Ascending aorta (tissue), 2 donors: ENCODE data around the gene CCDC97. TPM values are rescaled to one million over a fixed set of nuclear protein-coding genes. Genes with fewer than 3 reads are reported as not detected.

Experiments
- DNase-seq, 2 donors: peaks; one replicate each; pipeline ENCODE4 v3.0.0-alpha.2; 2019; ENCODE audit warnings: low spot score in 2 of 2
- H3K27ac ChIP-seq, 2 donors: fragments of 200-600 bp; sonication (generic); one replicate each; pipeline ENCODE4 v1.5.1; 2016 to 2017; ENCODE audit warnings: mild to moderate bottlenecking in 1 of 2
- H3K27me3 ChIP-seq: fragments of 200-600 bp; sonication (generic); one replicate; pipeline ENCODE4 v1.5.1; 2017
- H3K36me3 ChIP-seq, 2 donors: fragments of 200-600 bp; sonication (generic); one replicate each; pipeline ENCODE4 v1.5.1; 2016
- H3K4me1 ChIP-seq, 2 donors: fragments of 200-600 bp; sonication (generic); one replicate each; pipeline ENCODE4 v1.5.1; 2016 to 2017; ENCODE audit warnings: mild to moderate bottlenecking in 1 of 2
- H3K4me3 ChIP-seq, 2 donors: fragments of 200-600 bp; sonication (generic); one replicate each; pipeline ENCODE4 v1.5.1; 2016 to 2017; ENCODE audit warnings: mild to moderate bottlenecking in 1 of 2
- H3K9me3 ChIP-seq, 2 donors: fragments of 200-600 bp; sonication (generic); one replicate each; pipeline ENCODE4 v1.5.1; 2016
- CTCF ChIP-seq, 3 experiments: fragments of 200-600 bp in 2 of 3; fragments of 450-650 bp in 1 of 3; sonication (generic) in 2 of 3; IDR thresholded peaks; one replicate each; pipeline ENCODE4 v1.5.1; 2016 to 2019; ENCODE audit warnings: antibody characterized with exemption in 3 of 3, mild to moderate bottlenecking in 1 of 3, moderate library complexity in 1 of 3
- intact Hi-C: fragments of 100-400 bp; cut with DNase I; formaldehyde crosslinking; loops from one replicate; pipeline ENCODE4 v1.15.1; 2023
- total RNA-seq: library from RNA; depleted of rRNA; stranded (reverse); fragments of >200 nt; gene quantifications from one replicate; pipeline ENCODE4 v1.1.0, GENCODE V29; 2016

Gene CCDC97
- total RNA-seq, 1 donor from 2014 or later = 18.4 TPM

- peak overlapping the region; percentile 29 to 62 for H3K4me3 ChIP-seq
- DNase-seq = no peak
- peaks cover 15 to 28% of the 10 kb centered on the region in 2 donors for H3K36me3 ChIP-seq
- no peaks in the 10 kb centered on the region for H3K27me3 ChIP-seq
- intact Hi-C loops = loop anchor here (1.0 kb wide), 1 partner anchor 28 kb away; the partner anchor contains the start of gene TGFB1
- H3K9me3 ChIP-seq = no peaks in the 10 kb centered on the region
- H3K27ac ChIP-seq = peak overlapping the region; percentile 85 to 97
- no peak for TF ChIP-seq CTCF (IDR thresholded peaks at IDR 0.05)
- H3K4me1 ChIP-seq = peaks cover 37 to 64% of the 10 kb centered on the region in 2 donors
Observed at GRCh38 chr19:41325640-41325946, 15.6 kb downstream of the CCDC97 start.

GRCh38 chr19:41325947-41326706 lies 16.2 kb downstream of the CCDC97 start:
- intact Hi-C loops = loop anchor here (1.0 kb wide), 1 partner anchor 27 kb away; the partner anchor contains the start of gene TGFB1

GRCh38 chr19:41327076-41327575 lies 17.2 kb downstream of the CCDC97 start:
- Histone ChIP-seq H3K9me3 (no peaks in the 10 kb centered on the region), H3K27me3 (no peaks in the 10 kb centered on the region), H3K27ac (peak overlapping the region; percentile 85 to 97), H3K36me3 (peaks cover 22 to 37% of the 10 kb centered on the region in 2 donors), H3K4me1 (peaks cover 33 to 57% of the 10 kb centered on the region in 2 donors), H3K4me3 (peak overlapping the region in 1 of 2 donors; percentile 34)
- TF ChIP-seq CTCF (IDR thresholded peaks at IDR 0.05) = no peak
- intact Hi-C loops = no loop called here
- DNase-seq = no peak

More at GRCh38 chr19:41325947-41326706, 16.2 kb downstream of the CCDC97 start:
- H3K27ac ChIP-seq = peak overlapping the region; percentile 85 to 97
- H3K4me1 ChIP-seq = peaks cover 37 to 64% of the 10 kb centered on the region in 2 donors
- peaks cover 15 to 28% of the 10 kb centered on the region in 2 donors for H3K36me3 ChIP-seq
- H3K4me3 ChIP-seq = peak overlapping the region; percentile 29 to 62
- DNase-seq = no peak
- no peaks in the 10 kb centered on the region for H3K27me3 ChIP-seq
- TF ChIP-seq CTCF (IDR thresholded peaks at IDR 0.05) = no peak
- H3K9me3 ChIP-seq = no peaks in the 10 kb centered on the region

- Histone ChIP-seq H3K4me1 (peaks cover 31 to 51% of the 10 kb centered on the region in 2 donors), H3K4me3 (peak overlapping the region in 1 of 2 donors; percentile 34), H3K36me3 (peaks cover 23 to 37% of the 10 kb centered on the region in 2 donors), H3K27ac (peak overlapping the region; percentile 85 to 97), H3K9me3 (no peaks in the 10 kb centered on the region), H3K27me3 (no peaks in the 10 kb centered on the region)
- TF ChIP-seq CTCF (IDR thresholded peaks at IDR 0.05) = no peak
- intact Hi-C loops = no loop called here
- peak in 1 of 2 donors; percentile 83 for DNase-seq
Observed at GRCh38 chr19:41327576-41328156, 17.7 kb downstream of the CCDC97 start.

GRCh38 chr19:41328157-41328841 lies 18.3 kb downstream of the CCDC97 start:
- Histone ChIP-seq H3K27ac (peak overlapping the region; percentile 85 to 97), H3K9me3 (no peaks in the 10 kb centered on the region), H3K27me3 (no peaks in the 10 kb centered on the region), H3K36me3 (peaks cover 23 to 37% of the 10 kb centered on the region in 2 donors), H3K4me1 (peaks cover 25 to 45% of the 10 kb centered on the region in 2 donors), H3K4me3 (peak overlapping the region in 1 of 2 donors; percentile 34)
- intact Hi-C loops = no loop called here
- TF ChIP-seq CTCF (IDR thresholded peaks at IDR 0.05) = no peak
- DNase-seq = no peak
